Left ventricle myocardium inferior (tissue), 1 donor: ENCODE results near the gene C1orf226. TPM values are rescaled to one million over a fixed set of nuclear protein-coding genes. Genes with fewer than 3 reads are reported as not detected.

ENCODE experiments used
- DNase-seq: peaks from one replicate; pipeline ENCODE4 v3.0.0-alpha.2; 2020
- H3K27ac ChIP-seq: fragments of 200-600 bp; replicated peaks from 2 replicates; pipeline ENCODE4 v1.8.0; 2021
- H3K27me3 ChIP-seq: fragments of 200-600 bp; 2 replicates; pipeline ENCODE4 v1.8.0; 2021; ENCODE audit warnings: low read depth
- H3K36me3 ChIP-seq: fragments of 200-600 bp; 2 replicates; pipeline ENCODE4 v1.8.0; 2021
- H3K4me1 ChIP-seq: fragments of 200-600 bp; 2 replicates; pipeline ENCODE4 v1.8.0; 2021
- H3K4me3 ChIP-seq: fragments of 200-600 bp; 2 replicates; pipeline ENCODE4 v1.8.0; 2021; ENCODE audit warnings: mild to moderate bottlenecking, moderate library complexity
- H3K9me3 ChIP-seq: fragments of 200-600 bp; replicated peaks from 2 replicates; pipeline ENCODE4 v1.8.0; 2021
- CTCF ChIP-seq: fragments of 200-600 bp; IDR thresholded peaks from 2 replicates; pipeline ENCODE4 v1.8.0; 2021; ENCODE audit warnings: antibody characterized with exemption, mild to moderate bottlenecking, borderline replicate concordance
- intact Hi-C: fragments of 100-400 bp; cut with micrococcal nuclease; formaldehyde crosslinking; loops from one replicate; pipeline ENCODE4 v1.11.0; 2022
- total RNA-seq: library from RNA; stranded (reverse); fragmentation: NEBNext Ultra II Directional; extraction: Animal tissue kit (Norgen Biotek cat#: 25700); gene quantifications from one replicate; pipeline ENCODE4 v1.2.1, GENCODE V29; 2021
- donor health status: DM: no; HTN: yes; CAD: no; lungs with severe emphysema.

Gene C1orf226
- total RNA-seq, 1 donor from 2014 or later: 8.7 TPM

- DNase-seq: no peak
- no peaks in the 10 kb centered on the region for H3K4me1 ChIP-seq
- no peak overlapping the region for H3K4me3 ChIP-seq
- H3K27ac ChIP-seq: no peak overlapping the region
- H3K36me3 ChIP-seq: no peaks in the 10 kb centered on the region
- no peaks in the 10 kb centered on the region for H3K27me3 ChIP-seq
- intact Hi-C loops: no loop called here
- no peaks in the 10 kb centered on the region for H3K9me3 ChIP-seq
- no peak for TF ChIP-seq CTCF
Measured at GRCh38 chr1:162366149-162366548, 15.4 kb upstream of the C1orf226 start.

- H3K4me1 ChIP-seq: no peaks in the 10 kb centered on the region
- no peak overlapping the region for H3K27ac ChIP-seq
- intact Hi-C loops: no loop called here
- no peaks in the 10 kb centered on the region for H3K27me3 ChIP-seq
- H3K4me3 ChIP-seq: peak overlapping the region; percentile 57
- TF ChIP-seq CTCF: no peak
- no peak for DNase-seq
- H3K36me3 ChIP-seq: no peaks in the 10 kb centered on the region
- no peaks in the 10 kb centered on the region for H3K9me3 ChIP-seq
Measured at GRCh38 chr1:162366671-162367070, 14.9 kb upstream of the C1orf226 start.

GRCh38 chr1:162367073-162367472 lies 14.5 kb upstream of the C1orf226 start:
- H3K4me3 ChIP-seq: peak overlapping the region; percentile 57
- H3K27me3 ChIP-seq: no peaks in the 10 kb centered on the region
- H3K27ac ChIP-seq: no peak overlapping the region
- H3K9me3 ChIP-seq: no peaks in the 10 kb centered on the region
- intact Hi-C loops: no loop called here
- H3K4me1 ChIP-seq: peaks cover under 1% of the 10 kb centered on the region
- DNase-seq: no peak
- no peaks in the 10 kb centered on the region for H3K36me3 ChIP-seq
- no peak for TF ChIP-seq CTCF

GRCh38 chr1:162367772-162368171 lies 13.8 kb upstream of the C1orf226 start:
- Histone ChIP-seq H3K27me3 (no peaks in the 10 kb centered on the region), H3K27ac (no peak overlapping the region), H3K36me3 (no peaks in the 10 kb centered on the region), H3K4me1 (peaks cover 5% of the 10 kb centered on the region), H3K4me3 (no peak overlapping the region), H3K9me3 (no peaks in the 10 kb centered on the region)
- no peak for TF ChIP-seq CTCF
- intact Hi-C loops: no loop called here
- DNase-seq: no peak

- H3K27me3 ChIP-seq: no peaks in the 10 kb centered on the region
- intact Hi-C loops: no loop called here
- H3K9me3 ChIP-seq: no peaks in the 10 kb centered on the region
- H3K4me1 ChIP-seq: peaks cover 5% of the 10 kb centered on the region
- no peak for TF ChIP-seq CTCF
- H3K27ac ChIP-seq: no peak overlapping the region
- DNase-seq: no peak
- H3K4me3 ChIP-seq: no peak overlapping the region
- no peaks in the 10 kb centered on the region for H3K36me3 ChIP-seq
Measured at GRCh38 chr1:162368451-162368850, 13.1 kb upstream of the C1orf226 start.

GRCh38 chr1:162369571-162369970 lies 12.0 kb upstream of the C1orf226 start:
- no peaks in the 10 kb centered on the region for H3K9me3 ChIP-seq
- H3K36me3 ChIP-seq: no peaks in the 10 kb centered on the region
- H3K4me1 ChIP-seq: peaks cover 5% of the 10 kb centered on the region
- no peak overlapping the region for H3K27ac ChIP-seq
- no peaks in the 10 kb centered on the region for H3K27me3 ChIP-seq
- intact Hi-C loops: no loop called here
- TF ChIP-seq CTCF: no peak
- no peak for DNase-seq
- H3K4me3 ChIP-seq: no peak overlapping the region
